HEK293 (cell line): ENCODE results near the gene CDK16.

Source experiments
- HOXD13 ChIP-seq: sonication (generic); formaldehyde crosslinking; IDR thresholded peaks from 2 replicates; pipeline ENCODE4 v1.8.0; 2022; ENCODE audit warnings: missing genetic modification reagents, borderline replicate concordance
- OVOL3 ChIP-seq: fragments of 450-650 bp; formaldehyde crosslinking; IDR thresholded peaks from 2 replicates; pipeline ENCODE4 v1.5.1; 2016; ENCODE audit warnings: missing biosample characterization, missing genetic modification characterization
- PBX3 ChIP-seq: sonication (generic); formaldehyde crosslinking; IDR thresholded peaks from 2 replicates; pipeline ENCODE4 v1.8.1; 2022; ENCODE audit warnings: mild to moderate bottlenecking, moderate library complexity, missing genetic modification reagents
- SP7 ChIP-seq: fragments of 450-650 bp; formaldehyde crosslinking; IDR thresholded peaks from 2 replicates; pipeline ENCODE4 v1.5.1; 2016; ENCODE audit warnings: missing biosample characterization, missing genetic modification characterization
- ZBTB48 ChIP-seq: fragments of 450-650 bp; formaldehyde crosslinking; IDR thresholded peaks from 2 replicates; pipeline ENCODE4 v1.5.1; 2016; ENCODE audit warnings: missing biosample characterization, missing genetic modification characterization
- ZIC2 ChIP-seq: fragments of 450-650 bp; formaldehyde crosslinking; IDR thresholded peaks from 2 replicates; pipeline ENCODE4 v1.5.1; 2016; ENCODE audit warnings: missing biosample characterization, missing genetic modification characterization
- ZNF121 ChIP-seq: fragments of 450-650 bp; formaldehyde crosslinking; IDR thresholded peaks from 2 replicates; pipeline ENCODE4 v1.5.1; 2016; ENCODE audit warnings: missing biosample characterization, missing genetic modification characterization
- ZNF19 ChIP-seq: fragments of 450-650 bp; formaldehyde crosslinking; IDR thresholded peaks from 2 replicates; pipeline ENCODE4; 2016; ENCODE audit warnings: missing biosample characterization, missing genetic modification characterization, low read depth
- ZNF23 ChIP-seq: fragments of 450-650 bp; formaldehyde crosslinking; IDR thresholded peaks from 2 replicates; pipeline ENCODE4 v1.5.1; 2016; ENCODE audit warnings: missing biosample characterization, missing genetic modification characterization, borderline replicate concordance
- ZNF266 ChIP-seq: fragments of 450-650 bp; formaldehyde crosslinking; IDR thresholded peaks from 2 replicates; pipeline ENCODE4 v1.5.1; 2016; ENCODE audit warnings: missing biosample characterization, missing genetic modification characterization, low read depth
- ZNF280D ChIP-seq: fragments of 450-650 bp; formaldehyde crosslinking; IDR thresholded peaks from 2 replicates; pipeline ENCODE4 v1.5.1; 2016; ENCODE audit warnings: missing biosample characterization, missing genetic modification characterization
- ZNF292 ChIP-seq: fragments of 450-650 bp; formaldehyde crosslinking; IDR thresholded peaks from 2 replicates; pipeline ENCODE4 v1.5.1; 2016; ENCODE audit warnings: low read depth, missing biosample characterization, missing genetic modification characterization, borderline replicate concordance
- ZNF354C ChIP-seq: fragments of 450-650 bp; formaldehyde crosslinking; IDR thresholded peaks from 2 replicates; pipeline ENCODE4 v1.5.1; 2016; ENCODE audit warnings: missing biosample characterization, missing genetic modification characterization, low read depth, borderline replicate concordance
- ZNF404 ChIP-seq: fragments of 450-650 bp; formaldehyde crosslinking; IDR thresholded peaks from 2 replicates; pipeline ENCODE4 v1.5.1; 2017; ENCODE audit warnings: missing biosample characterization, missing genetic modification characterization
- ZNF426 ChIP-seq: fragments of 450-650 bp; formaldehyde crosslinking; IDR thresholded peaks from 2 replicates; pipeline ENCODE4 v1.5.1; 2017; ENCODE audit warnings: missing biosample characterization, missing genetic modification characterization, mild to moderate bottlenecking, inconsistent platforms, moderate library complexity
- ZNF501 ChIP-seq: fragments of 450-650 bp; formaldehyde crosslinking; IDR thresholded peaks from 2 replicates; pipeline ENCODE4 v1.5.1; 2016; ENCODE audit warnings: missing biosample characterization, missing genetic modification characterization
- ZNF560 ChIP-seq: fragments of 450-650 bp; formaldehyde crosslinking; IDR thresholded peaks from 2 replicates; pipeline ENCODE4 v1.5.1; 2017; ENCODE audit warnings: missing biosample characterization, missing genetic modification characterization, borderline replicate concordance
- ZNF626 ChIP-seq: fragments of 450-650 bp; sonication (Bioruptor Pico); formaldehyde crosslinking; IDR thresholded peaks from 2 replicates; pipeline ENCODE4 v1.5.1; 2018; ENCODE audit warnings: missing biosample characterization, missing genetic modification characterization, inconsistent platforms
- ZNF654 ChIP-seq: fragments of 450-650 bp; formaldehyde crosslinking; IDR thresholded peaks from 2 replicates; pipeline ENCODE4 v1.5.1; 2016; ENCODE audit warnings: low read depth, missing biosample characterization, missing genetic modification characterization
- ZNF664 ChIP-seq: fragments of 450-650 bp; formaldehyde crosslinking; IDR thresholded peaks from 2 replicates; pipeline ENCODE4 v1.5.1; 2016; ENCODE audit warnings: missing biosample characterization, missing genetic modification characterization
- ZSCAN23 ChIP-seq: fragments of 450-650 bp; formaldehyde crosslinking; IDR thresholded peaks from 2 replicates; pipeline ENCODE4 v1.5.1; 2016; ENCODE audit warnings: missing biosample characterization, missing genetic modification characterization
- TF ChIP-seq, protein P1 (sequence below): fragments of 450-650 bp; formaldehyde crosslinking; IDR thresholded peaks from 2 replicates; pipeline ENCODE4 v1.5.1; 2016; ENCODE audit warnings: missing biosample characterization, missing genetic modification characterization, borderline replicate concordance
- TF ChIP-seq, protein P2 (sequence below): fragments of 450-650 bp; formaldehyde crosslinking; IDR thresholded peaks from 2 replicates; pipeline ENCODE4 v1.5.1; 2016; ENCODE audit warnings: missing biosample characterization, missing genetic modification characterization

CDK16 gene

DNA sequence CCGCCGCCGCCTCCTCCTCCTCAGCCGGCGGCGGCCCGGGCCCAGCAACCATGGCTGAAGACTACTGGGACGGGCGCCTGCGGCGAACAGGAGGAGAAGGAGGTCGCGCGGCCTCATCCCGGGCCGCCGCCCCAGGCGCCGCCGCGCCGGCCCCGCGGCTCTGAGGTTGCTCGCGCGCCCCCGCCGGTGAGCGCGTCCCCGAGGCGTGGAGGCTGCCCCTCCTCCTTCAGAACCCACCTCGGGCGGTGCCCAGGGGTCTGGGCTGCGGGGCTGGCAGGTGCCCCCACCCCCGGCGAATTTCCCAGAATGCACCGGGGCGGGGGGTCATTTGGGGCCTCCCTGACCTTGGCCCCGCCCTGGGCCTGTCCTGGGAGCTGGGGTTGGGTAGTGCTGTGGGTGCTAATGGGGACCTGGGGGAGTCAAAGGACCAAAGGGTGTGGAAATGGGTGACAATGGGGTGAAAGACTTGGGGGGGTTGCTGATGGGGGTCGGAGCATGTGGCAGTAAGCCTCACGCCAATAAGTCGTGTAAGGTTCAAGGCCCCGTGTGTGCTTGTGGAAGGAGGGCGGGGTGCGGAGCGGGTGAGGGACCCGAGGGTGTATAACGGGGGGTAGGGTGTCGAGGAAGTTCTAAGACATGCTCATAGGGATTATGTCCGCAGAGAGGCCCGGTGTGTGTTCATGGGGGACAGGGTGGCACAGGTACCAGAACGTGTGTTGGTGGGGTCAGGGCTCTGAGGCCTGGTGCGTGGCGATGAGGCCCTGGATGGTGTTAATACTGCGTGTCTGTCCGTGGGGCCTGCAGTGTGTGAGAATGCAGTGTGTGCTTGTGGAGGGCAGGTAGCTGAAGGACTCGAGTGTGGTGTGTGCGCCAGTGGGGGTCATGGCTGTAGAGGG lies 687 bp downstream of the CDK16 start (continued):
- TF ChIP-seq SP7 (tag by site-specific recombination) (no peak), ZNF664 (tag by site-specific recombination) (no peak), ZIC2 (tag by site-specific recombination) (no peak), OVOL3 (no peak), ZSCAN23 (tag by site-specific recombination) (0 out of 2 replicates have a peak, but pooled peaks have one; percentile 31), ZNF266 (tag by site-specific recombination) (no peak), ZNF292 (tag by site-specific recombination) (no peak), ZNF354C (tag by site-specific recombination) (no peak), ZNF280D (tag by site-specific recombination) (no peak), ZNF501 (tag by site-specific recombination) (no peak), ZNF121 (tag by site-specific recombination) (no peak), ZNF654 (no peak), ZNF23 (tag by site-specific recombination) (no peak), ZNF426 (no peak), ZBTB48 (tag by site-specific recombination) (no peak; the same call in 1 of the 2 replicates), HOXD13 (no peak), ZNF19 (no peak), ZNF560 (tag by site-specific recombination) (no peak), ZNF626 (no peak), ZNF404 (tag by site-specific recombination) (no peak), PBX3 (CRISPR knock-in tag) (no peak; the same call in 1 of the 2 replicates)
- TF ChIP-seq, protein P1, sequence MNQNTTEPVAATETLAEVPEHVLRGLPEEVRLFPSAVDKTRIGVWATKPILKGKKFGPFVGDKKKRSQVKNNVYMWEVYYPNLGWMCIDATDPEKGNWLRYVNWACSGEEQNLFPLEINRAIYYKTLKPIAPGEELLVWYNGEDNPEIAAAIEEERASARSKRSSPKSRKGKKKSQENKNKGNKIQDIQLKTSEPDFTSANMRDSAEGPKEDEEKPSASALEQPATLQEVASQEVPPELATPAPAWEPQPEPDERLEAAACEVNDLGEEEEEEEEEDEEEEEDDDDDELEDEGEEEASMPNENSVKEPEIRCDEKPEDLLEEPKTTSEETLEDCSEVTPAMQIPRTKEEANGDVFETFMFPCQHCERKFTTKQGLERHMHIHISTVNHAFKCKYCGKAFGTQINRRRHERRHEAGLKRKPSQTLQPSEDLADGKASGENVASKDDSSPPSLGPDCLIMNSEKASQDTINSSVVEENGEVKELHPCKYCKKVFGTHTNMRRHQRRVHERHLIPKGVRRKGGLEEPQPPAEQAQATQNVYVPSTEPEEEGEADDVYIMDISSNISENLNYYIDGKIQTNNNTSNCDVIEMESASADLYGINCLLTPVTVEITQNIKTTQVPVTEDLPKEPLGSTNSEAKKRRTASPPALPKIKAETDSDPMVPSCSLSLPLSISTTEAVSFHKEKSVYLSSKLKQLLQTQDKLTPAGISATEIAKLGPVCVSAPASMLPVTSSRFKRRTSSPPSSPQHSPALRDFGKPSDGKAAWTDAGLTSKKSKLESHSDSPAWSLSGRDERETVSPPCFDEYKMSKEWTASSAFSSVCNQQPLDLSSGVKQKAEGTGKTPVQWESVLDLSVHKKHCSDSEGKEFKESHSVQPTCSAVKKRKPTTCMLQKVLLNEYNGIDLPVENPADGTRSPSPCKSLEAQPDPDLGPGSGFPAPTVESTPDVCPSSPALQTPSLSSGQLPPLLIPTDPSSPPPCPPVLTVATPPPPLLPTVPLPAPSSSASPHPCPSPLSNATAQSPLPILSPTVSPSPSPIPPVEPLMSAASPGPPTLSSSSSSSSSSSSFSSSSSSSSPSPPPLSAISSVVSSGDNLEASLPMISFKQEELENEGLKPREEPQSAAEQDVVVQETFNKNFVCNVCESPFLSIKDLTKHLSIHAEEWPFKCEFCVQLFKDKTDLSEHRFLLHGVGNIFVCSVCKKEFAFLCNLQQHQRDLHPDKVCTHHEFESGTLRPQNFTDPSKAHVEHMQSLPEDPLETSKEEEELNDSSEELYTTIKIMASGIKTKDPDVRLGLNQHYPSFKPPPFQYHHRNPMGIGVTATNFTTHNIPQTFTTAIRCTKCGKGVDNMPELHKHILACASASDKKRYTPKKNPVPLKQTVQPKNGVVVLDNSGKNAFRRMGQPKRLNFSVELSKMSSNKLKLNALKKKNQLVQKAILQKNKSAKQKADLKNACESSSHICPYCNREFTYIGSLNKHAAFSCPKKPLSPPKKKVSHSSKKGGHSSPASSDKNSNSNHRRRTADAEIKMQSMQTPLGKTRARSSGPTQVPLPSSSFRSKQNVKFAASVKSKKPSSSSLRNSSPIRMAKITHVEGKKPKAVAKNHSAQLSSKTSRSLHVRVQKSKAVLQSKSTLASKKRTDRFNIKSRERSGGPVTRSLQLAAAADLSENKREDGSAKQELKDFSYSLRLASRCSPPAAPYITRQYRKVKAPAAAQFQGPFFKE (tag by site-specific recombination), result no peak
- TF ChIP-seq, protein P2, sequence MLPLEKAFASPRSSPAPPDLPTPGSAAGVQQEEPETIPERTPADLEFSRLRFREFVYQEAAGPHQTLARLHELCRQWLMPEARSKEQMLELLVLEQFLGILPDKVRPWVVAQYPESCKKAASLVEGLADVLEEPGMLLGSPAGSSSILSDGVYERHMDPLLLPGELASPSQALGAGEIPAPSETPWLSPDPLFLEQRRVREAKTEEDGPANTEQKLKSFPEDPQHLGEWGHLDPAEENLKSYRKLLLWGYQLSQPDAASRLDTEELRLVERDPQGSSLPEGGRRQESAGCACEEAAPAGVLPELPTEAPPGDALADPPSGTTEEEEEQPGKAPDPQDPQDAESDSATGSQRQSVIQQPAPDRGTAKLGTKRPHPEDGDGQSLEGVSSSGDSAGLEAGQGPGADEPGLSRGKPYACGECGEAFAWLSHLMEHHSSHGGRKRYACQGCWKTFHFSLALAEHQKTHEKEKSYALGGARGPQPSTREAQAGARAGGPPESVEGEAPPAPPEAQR (tag by site-specific recombination), result no peak
